Uterus (tissue), 2 donors: ENCODE measurements around the gene SLC38A10.

Source experiments
- CTCF ChIP-seq, 4 experiments: fragments of 200-600 bp in 2 of 4; fragments of 450-650 bp in 2 of 4; sonication (generic) in 2 of 4; IDR thresholded peaks; one replicate each; pipeline ENCODE4 v1.5.1; 2016 to 2019; ENCODE audit warnings: antibody characterized with exemption in 4 of 4, mild to moderate bottlenecking in 2 of 4, moderate library complexity in 1 of 4
- POLR2A ChIP-seq, 2 donors: fragments of 450-650 bp; IDR thresholded peaks; one replicate each; pipeline ENCODE4 v1.6.1; 2016; ENCODE audit warnings: antibody characterized with exemption in 2 of 2, mild to moderate bottlenecking in 1 of 2, moderate library complexity in 1 of 2

- TF ChIP-seq CTCF (IDR thresholded peaks at IDR 0.05) (peak; percentile 52 to 68 (median 58)), POLR2A (IDR thresholded peaks at IDR 0.05) (no peak)
Observed at GRCh38 chr17:81254955-81255717, 40.0 kb downstream of the SLC38A10 start.
